ENCODE data around the gene KRTAP6-1.

The KRTAP6-1 gene

GRCh38 chr21:30613836-30614235 is at the start of gene KRTAP6-1:
TSS of gene KRTAP6-1 (minus strand) at chr21:30613930. CDS start at chr21:30613904, 26 bp downstream.
- in situ Hi-C loops (cut with HindIII; ENCODE audit: low sequenced_read_pairs) = no loop called here

GRCh38 chr21:30652891-30653290 is 39.2 kb upstream of the KRTAP6-1 start:
- in situ Hi-C loops (cut with HindIII; ENCODE audit: low sequenced_read_pairs) = no loop called here

GRCh38 chr21:30646904-30647414 is 33.2 kb upstream of the KRTAP6-1 start:
- in situ Hi-C loops (cut with HindIII; ENCODE audit: low sequenced_read_pairs) = no loop called here

- in situ Hi-C loops (cut with HindIII; ENCODE audit: low sequenced_read_pairs) = no loop called here
Measured at GRCh38 chr21:30642564-30642963, 28.8 kb upstream of the KRTAP6-1 start, which contains the start of gene KRTAP20-3. TSS of gene KRTAP20-3 (plus strand) at chr21:30642864.

- in situ Hi-C loops (cut with HindIII; ENCODE audit: low sequenced_read_pairs) = no loop called here
Measured at GRCh38 chr21:30638686-30639085, 25.0 kb upstream of the KRTAP6-1 start.

- in situ Hi-C loops (cut with HindIII; ENCODE audit: low sequenced_read_pairs) = no loop called here
Measured at GRCh38 chr21:30634906-30635305, 21.2 kb upstream of the KRTAP6-1 start, which contains the start of gene KRTAP20-2. TSS of gene KRTAP20-2 (plus strand) at chr21:30635206. CDS start at chr21:30635264, 58 bp downstream.

GRCh38 chr21:30629200-30629599 is 15.5 kb upstream of the KRTAP6-1 start:
- in situ Hi-C loops (cut with HindIII; ENCODE audit: low sequenced_read_pairs) = no loop called here

- in situ Hi-C loops (cut with HindIII; ENCODE audit: low sequenced_read_pairs) = no loop called here
Measured at GRCh38 chr21:30628109-30628508, 14.4 kb upstream of the KRTAP6-1 start.

- in situ Hi-C loops (cut with HindIII; ENCODE audit: low sequenced_read_pairs) = no loop called here
Measured at GRCh38 chr21:30625449-30626165, 11.9 kb upstream of the KRTAP6-1 start.

GRCh38 chr21:30623362-30623761 is 9.6 kb upstream of the KRTAP6-1 start:
- in situ Hi-C loops (cut with HindIII; ENCODE audit: low sequenced_read_pairs) = no loop called here

GRCh38 chr21:30620522-30620921 is 6.8 kb upstream of the KRTAP6-1 start, which contains the start of gene KRTAP20-4:
TSS of gene KRTAP20-4 (plus strand) at chr21:30620627.
- in situ Hi-C loops (cut with HindIII; ENCODE audit: low sequenced_read_pairs) = no loop called here

- in situ Hi-C loops (cut with HindIII; ENCODE audit: low sequenced_read_pairs) = no loop called here
Measured at GRCh38 chr21:30620080-30620479, 6.3 kb upstream of the KRTAP6-1 start.

GRCh38 chr21:30616125-30616524 is 2.4 kb upstream of the KRTAP6-1 start, which contains the start of gene KRTAP20-1:
TSS of gene KRTAP20-1 (plus strand) at chr21:30616425. CDS start at chr21:30616455, 30 bp downstream.
- in situ Hi-C loops (cut with HindIII; ENCODE audit: low sequenced_read_pairs) = no loop called here

- in situ Hi-C loops (cut with HindIII; ENCODE audit: low sequenced_read_pairs) = no loop called here
Measured at GRCh38 chr21:30615199-30615598, 1.5 kb upstream of the KRTAP6-1 start.

- in situ Hi-C loops (cut with HindIII; ENCODE audit: low sequenced_read_pairs) = no loop called here
Measured at GRCh38 chr21:30612132-30612531, 1.6 kb downstream of the KRTAP6-1 start.

- in situ Hi-C loops (cut with HindIII; ENCODE audit: low sequenced_read_pairs) = no loop called here
Measured at GRCh38 chr21:30605968-30606367, 7.8 kb downstream of the KRTAP6-1 start.

GRCh38 chr21:30600787-30601186 is 12.9 kb downstream of the KRTAP6-1 start, which contains the start of gene KRTAP22-1:
TSS of gene KRTAP22-1 (plus strand) at chr21:30601087.
- in situ Hi-C loops (cut with HindIII; ENCODE audit: low sequenced_read_pairs) = no loop called here

GRCh38 chr21:30598802-30599201 is 14.9 kb downstream of the KRTAP6-1 start, which contains the start of gene KRTAP6-2:
TSS of gene KRTAP6-2 (minus strand) at chr21:30598902. CDS start at chr21:30598874, 28 bp downstream.
- in situ Hi-C loops (cut with HindIII; ENCODE audit: low sequenced_read_pairs) = no loop called here

- in situ Hi-C loops (cut with HindIII; ENCODE audit: low sequenced_read_pairs) = no loop called here
Measured at GRCh38 chr21:30592140-30592539, 21.6 kb downstream of the KRTAP6-1 start, which contains the start of gene KRTAP6-3. TSS of gene KRTAP6-3 (plus strand) at chr21:30592440. CDS start at chr21:30592446, 6 bp downstream.

- in situ Hi-C loops (cut with HindIII; ENCODE audit: low sequenced_read_pairs) = no loop called here
Measured at GRCh38 chr21:30590297-30590696, 23.4 kb downstream of the KRTAP6-1 start, which contains the start of gene KRTAP22-2. TSS of gene KRTAP22-2 (minus strand) at chr21:30590397.

GRCh38 chr21:30582870-30583269 is 30.9 kb downstream of the KRTAP6-1 start:
- in situ Hi-C loops (cut with HindIII; ENCODE audit: low sequenced_read_pairs) = no loop called here

GRCh38 chr21:30580132-30580531 is 33.6 kb downstream of the KRTAP6-1 start:
- in situ Hi-C loops (cut with HindIII; ENCODE audit: low sequenced_read_pairs) = no loop called here

Measured in endothelial cell of hepatic sinusoid (primary cell).